Stimulated activated CD8-positive, alpha-beta memory T cell treated with anti-CD3 and anti-CD28 coated beads, Interleukin-4, amount 100 ng/mL, for 48 hours (primary cell): ENCODE data around the gene PRCC.
A peak's percentile ranks its signal among the peaks of the same experiment; 100 is the strongest.
"Not testable (repeated sequence)": the region's sequence is repeated elsewhere in the genome, so short reads cannot be mapped to it uniquely, and the experiment has no call there.

Source experiments
- DNase-seq: peaks from one replicate; pipeline ENCODE4 v3.0.0-alpha.2; 2020

Gene PRCC

DNA sequence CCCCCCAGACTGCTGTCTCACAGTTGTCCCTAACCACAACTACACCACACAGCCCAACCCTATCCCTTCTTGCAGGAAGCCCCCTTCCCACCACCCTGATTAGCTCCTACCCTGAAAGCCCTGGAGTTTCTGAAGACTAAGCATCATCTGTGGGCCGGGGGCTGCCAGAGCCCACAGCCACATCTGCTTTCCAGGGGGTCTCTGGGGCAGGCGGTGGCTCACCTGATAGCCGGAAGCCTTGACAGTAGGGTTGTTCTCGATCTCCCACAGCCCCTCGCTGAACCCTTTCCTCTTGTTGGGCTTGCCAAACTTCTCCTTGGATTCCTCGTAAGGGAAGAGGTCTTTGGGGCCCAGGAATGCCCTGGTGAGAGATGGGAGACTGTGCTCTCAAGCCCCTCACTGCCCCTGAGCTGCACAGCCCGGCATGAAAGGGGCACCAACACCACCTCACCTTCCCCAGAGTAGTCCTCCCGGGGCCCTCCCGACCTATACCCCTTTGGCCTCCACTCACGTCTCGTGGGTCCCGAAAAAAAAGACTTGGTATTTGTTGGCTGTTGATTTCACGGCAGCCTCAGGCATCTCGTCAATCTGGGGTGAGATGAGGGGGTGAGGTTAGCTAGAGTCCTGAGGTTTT, 22.4 kb upstream of the PRCC start:
- DNase-seq = no peak

DNA sequence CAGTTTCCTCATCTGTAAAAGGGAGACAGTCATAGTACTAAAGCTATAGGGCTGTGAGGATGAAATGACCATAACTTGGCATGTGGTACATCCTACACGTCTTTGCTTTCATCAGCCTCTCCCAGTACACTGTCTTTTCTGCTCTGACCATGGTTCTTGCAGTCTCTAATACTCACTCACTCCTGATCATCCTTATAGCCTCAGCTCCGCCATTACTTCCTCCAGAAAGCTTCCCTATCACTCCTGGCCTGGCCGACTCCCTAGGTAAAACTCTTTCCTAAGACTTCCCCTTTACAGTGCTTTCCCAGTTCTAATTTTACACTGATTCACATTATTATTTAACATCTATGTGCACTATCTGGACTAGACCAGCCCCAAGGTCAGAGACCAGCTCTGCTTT, 21.5 kb upstream of the PRCC start:
- no peak for DNase-seq

DNA sequence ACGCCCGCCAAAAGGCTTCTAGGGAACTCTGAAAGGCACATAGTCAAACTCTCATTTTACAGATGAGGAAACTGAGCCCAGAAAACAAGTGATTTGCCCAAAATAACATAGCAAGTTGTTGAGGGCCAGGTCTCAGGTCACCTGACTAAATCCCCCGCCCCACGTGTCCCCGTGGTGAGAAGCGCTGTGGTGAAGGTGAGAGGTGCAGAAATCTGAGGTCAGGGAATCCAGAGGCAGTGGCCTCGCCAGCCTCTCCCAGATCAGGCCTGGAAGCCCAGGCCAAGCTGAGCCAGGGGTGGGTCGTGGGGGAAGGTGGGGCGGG, 21.0 kb upstream of the PRCC start:
- no peak for DNase-seq

DNA sequence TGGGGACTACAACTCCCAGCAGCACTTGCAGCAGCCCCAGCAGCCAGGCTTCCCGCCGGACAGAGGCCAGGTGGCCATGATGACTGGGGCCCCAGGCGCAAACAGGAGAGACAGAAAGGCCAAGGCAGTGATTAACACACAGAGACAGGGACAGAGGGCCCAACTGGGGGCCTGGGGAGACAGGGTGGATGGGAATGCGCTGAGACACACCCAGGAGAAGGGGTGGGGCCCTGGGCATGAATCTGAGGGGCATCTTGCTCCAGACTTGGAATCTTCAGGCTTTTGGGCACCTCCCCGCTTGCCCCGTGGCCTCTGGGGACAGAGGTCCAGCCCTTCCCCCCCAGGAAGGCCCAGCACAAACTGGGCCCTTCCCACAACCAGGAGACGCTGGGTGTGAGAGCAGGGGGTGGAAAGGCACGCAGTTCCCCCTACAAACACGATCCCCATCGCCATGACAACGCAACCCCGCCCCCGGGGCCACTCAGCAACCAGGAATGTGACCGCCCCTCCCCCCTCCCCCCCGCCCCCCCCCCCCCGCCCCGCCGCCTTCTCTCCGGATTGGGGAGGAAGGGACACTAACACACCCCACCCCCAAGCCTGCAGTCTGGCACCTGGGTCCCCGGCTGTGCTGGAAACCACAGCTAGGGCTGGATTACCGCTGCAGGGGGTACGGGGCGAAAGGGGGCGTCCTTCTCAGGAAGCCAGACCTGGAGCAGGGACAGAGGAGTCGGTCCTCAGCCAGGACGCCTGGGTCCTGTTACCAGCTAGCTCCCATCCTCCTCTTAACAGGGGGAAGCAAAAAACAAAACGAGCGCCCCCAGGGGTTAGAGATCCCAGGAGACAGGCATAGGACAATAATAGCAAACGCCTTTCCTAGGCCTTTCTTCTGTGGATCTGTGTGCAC, 20.4 kb upstream of the PRCC start:
- DNase-seq = peak; percentile 79

DNA sequence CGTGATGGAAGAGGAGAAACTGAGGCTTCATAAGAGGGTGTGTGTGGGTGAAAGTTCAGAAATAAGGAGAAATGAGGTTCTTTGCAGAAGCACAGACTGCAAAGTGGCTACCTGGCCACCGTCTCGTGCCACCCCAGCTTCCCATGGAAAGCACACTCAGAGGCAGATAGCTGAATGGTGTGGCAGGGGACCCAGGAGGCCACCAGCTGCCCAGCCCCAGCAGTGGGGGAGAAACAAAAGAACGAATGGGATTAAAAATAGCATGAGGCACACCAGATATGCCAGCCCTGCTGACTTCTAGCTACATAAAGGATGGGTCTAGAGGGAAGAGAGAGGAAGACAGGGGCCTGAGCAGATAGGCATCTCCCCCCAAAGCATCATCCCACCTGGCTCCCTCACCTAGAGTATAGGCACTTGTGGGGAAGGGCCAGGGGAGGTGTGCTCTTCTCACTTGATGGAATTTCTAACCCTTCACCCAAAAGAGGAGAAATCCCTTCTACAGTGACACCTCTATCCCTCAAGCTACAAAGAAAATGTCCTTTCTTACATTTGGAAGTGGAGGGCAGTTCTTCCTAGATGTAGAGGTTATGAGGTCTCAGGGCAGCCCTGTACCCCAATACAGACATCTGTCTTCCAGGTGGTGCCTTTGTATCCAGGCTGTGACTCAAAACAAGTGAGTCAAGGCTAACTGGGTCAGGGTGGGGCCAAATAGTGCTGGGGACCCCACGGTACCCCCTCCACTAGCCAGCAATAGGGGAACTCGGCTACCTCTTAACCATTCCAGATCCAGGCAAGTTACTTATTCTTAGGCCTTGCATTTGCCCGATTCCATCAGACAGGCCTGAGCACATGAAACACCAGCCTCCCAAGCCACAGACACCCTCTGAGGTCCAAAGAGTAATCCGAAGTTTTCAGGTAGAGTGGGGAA, 19.3 kb upstream of the PRCC start:
- DNase-seq = no peak

DNA sequence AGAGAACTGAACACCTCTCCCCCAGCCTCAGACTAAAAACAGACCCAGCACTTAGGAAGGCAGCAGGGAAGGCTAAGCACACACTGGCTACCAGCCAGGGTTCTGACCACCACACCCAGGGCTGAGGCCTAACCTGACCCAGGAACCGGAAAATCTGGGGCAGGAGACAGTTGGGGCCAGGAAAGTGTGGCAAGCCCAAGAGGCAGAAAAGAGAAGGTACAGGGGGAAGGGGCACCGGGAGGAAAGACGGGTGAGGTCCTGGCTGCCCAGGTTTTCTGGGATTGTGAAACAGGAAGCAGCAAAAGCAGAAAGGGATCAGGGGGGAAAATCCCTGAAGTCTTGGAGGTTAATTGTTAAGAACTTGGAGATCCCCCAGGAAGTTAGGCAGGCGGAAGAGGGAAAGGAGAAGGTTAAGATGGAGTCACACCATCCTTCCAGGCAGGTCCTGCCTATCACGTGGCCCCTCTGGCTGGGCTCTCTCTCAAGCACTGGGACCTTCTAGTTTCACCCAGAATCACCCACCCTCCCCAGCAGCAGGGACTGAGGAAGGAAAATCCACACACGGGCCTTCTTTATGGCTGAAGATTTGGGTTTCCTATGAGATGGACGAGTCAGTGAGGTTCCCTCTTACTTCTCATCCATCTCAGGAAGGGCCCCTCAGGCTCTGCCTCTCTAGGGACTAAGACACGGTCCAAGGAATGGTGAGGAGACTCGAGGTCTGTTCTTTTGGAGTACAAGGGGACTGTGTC, 18.5 kb upstream of the PRCC start:
- no peak for DNase-seq

DNA sequence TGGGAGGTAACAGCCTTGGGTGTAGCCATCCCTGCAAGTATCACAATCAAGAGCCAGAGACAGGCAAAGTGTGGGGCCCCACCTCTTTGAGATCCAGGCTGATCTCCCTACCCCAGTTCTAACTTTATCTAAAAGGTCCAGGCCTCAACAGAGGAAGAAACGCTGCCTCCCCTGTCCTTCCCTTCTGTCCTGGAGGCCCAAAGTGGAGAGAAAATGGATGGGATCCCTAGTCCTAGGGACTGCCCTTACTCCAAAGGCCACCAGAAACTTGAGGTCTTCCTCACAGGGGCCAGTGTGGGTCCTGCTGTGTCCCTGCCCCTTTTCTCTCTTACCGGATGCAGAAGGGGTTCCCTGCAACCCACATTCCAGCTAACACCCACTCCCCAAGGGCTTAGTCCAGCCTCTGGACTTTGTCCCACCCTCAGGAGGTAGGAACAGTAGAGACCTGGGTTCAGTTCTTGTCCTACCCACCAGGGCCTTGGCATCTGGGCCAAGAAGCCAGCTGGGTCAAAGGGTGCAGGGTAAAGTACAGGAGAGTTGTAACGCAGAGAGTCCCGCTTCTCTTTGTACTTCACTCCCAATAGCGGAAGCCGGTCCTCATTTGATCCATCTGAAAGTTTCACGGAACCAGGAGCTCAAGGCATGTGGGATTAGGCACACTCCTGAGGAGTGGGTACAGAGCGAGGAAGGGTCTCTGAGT, 17.8 kb upstream of the PRCC start:
- DNase-seq = no peak

DNA sequence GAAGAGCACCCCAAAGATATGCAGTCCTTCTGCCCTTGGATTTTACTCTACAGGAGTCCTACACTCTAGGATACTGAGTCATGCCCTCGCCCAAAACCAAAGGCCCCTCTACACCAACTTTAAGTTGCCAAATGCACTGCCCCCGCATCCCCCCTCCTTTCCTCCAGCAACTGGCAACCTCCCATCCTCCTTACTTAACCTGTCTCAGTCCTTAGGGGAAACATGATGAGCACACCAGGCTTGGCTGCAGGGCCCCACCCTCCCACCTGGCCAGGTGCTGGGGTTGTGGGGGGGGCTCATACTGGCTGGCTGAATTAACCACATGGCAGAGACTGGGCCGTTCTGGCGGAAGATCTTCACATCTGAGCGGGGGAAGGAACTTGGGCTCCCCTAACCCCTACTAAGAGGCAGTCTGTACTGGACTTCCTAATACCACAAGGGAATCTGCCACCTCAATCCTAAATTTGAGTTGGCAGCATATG, 17.1 kb upstream of the PRCC start:
- DNase-seq = peak; percentile 74

DNA sequence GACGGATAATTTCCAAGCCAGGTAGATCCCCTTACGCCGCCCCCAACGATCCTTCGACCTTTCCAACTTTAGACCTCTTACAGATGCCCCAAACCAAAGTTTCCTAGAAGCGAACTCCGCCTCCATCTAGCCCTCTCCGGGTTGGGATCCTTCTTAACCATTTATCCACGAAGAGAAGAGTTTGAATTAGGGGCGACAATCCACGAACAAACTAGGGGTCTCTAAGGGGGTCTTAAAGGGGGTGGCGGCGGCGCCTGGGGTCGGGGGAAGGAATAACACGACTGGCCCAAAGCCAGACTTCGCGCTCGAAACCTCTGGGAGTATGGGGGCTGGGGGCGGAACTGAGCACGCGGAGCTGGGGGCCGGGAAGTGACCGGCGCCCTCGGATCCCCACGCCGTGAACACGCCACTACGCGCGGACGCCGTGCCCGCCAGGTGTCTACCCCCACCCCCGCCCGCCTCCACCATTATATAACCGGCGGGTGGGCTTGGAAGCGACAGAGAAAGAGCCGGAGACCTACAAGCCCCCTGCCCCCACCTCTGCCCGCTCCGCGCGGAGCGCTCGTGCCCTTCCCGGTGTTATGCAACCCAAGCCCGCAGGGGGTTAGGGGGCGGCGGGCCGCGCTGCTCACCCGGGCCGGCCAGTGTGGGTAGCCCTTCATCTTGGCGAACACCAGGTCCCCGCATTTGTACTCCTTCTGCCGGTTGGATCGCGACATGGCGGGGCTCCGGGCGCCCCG, 16.5 kb upstream of the PRCC start:
- peak; percentile 58 for DNase-seq

DNA sequence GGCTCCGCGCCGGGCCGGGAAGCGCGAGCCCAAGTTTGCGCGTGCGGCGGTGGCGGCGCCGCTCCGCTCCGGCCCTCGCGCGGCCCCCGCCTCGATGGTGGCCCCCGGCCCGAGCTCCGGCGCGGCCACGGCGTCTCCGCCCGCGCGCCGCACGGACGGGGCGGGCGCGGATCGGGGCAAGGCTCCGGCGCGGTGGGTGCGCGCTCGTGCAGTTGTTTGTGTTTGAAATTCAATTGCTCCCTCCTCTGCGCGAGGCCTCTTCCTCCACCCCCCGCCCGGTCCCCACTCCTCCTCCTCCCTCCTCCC, 15.9 kb upstream of the PRCC start, which contains the start of gene HDGF:
Gene HDGF, minus strand, starts transcription at position 225 of the 306 bp plus-strand sequence. CDS start 246 bp downstream, outside the sequence.
- no peak for DNase-seq

DNA sequence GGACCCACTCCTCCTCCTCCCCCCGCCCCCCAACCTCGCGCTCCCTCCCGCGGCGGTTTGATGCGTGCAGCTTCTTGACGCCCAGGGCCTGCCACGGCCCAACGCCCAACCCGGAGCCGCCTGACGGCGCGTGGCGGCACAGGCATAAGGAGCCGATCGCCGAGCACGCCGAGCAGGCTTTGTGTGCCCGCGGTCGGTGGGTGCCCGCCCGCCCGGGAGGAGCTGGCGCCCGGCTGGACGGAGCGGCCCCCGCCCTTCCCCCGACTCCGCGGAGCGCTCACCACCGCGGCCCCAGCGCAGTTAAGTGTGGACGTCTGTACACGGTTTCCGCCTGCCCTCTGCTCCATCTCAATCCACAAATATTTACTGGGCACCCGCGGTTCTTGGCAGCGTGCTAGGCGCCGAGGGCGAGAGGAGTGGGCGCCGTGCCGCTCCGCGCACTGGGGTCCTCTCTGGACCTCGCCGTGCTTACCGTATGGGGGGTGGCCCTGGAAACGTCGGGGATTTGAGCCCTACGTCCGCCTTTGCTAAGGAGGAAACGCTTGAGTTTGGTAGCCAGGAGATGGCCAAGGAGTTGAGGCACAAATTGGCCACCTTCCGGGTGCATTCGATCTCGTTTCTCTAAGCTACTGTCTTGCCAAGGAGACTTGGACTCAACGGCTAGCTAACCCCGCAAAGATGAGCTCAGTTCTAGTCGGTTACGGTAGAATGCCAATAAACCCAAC, 15.4 kb upstream of the PRCC start:
- DNase-seq = peak; percentile 97

DNA sequence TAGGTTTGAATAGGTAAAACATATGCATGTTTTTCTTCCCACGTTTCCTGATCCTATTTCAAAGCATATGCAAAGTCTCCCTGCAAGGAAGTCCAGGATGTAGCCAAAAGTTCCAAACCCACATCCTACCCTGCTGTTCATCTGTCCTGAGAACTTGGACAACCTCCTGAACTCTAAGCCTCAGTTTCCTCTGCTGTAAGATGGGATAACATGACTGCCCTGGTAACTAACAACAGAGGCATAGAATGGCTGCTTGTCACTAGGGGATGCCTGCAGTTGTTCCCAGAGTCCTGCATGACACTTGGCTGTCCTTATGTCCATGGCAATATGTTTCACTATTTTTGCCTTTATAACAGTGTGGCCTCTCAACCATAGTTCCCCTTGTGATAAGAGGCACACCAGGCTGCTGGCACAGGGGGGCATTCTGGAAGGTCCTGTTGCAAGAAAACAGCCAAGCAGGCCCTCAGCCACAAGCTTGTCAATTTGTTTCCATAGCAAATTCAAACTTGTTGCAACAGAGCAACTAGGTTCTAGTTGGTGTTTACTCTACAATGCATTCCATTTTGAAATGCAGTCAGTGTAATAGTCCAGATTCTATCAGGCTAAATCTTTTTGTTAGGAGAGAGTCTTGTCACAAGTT, 14.4 kb upstream of the PRCC start:
- no peak for DNase-seq

DNA sequence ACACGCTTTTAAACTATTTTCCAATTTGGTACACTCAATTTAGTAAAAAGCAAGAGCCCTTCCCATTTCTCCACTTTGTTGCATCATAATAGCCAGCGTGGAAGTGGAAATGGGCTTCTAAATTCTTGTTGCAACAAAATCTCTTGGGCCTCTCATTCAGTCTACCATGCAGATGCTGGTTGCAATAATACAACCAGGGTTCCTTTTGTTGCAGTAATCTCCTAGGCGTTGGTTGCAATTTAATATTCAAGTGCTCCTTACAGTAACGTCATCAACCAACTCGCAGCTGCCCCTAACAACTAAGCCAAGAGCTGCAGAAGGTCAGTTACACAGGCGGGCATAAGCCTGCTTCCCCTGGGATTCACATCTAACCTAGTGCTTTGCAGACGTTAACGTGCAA, 13.1 kb upstream of the PRCC start:
- no peak for DNase-seq

DNA sequence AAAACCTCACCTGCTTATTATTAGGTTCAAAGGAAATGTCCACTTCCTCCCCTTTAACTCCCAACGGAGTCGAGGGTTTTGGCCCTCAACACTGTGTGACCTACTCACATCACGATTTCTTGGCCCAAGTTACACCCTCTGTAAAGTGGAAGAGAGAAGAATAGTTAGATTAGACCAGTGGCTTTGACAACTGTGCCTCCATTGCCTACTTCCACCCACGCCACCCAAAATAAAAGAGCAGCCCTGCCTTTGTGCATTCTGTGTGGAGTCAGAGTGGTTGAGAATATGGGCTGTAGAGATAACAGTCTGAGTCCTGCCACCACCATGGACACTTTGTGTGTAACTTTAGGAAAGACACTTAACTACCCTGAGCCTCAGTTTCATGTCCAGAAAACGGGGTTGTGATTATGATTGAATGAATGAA, 11.8 kb upstream of the PRCC start:
- DNase-seq = no peak

DNA sequence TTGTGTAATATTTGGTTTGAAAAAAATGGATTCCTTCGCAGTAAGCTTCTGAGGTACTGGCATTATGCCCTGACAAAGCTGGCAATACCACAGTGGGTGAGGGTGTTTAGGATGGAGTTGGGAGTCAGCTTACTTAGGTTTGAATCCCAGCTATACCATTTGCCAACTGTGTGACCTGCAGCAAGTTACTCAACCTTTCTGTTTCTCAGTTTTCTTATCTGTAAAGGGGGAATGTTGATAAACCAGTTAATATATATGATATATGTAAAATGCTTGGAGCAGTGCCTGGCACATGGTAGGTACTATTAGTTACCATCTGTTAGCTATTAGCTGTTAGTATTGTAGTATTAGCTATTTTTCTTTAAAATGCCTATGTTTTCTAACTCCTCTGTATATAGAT, 11.0 kb upstream of the PRCC start:
- DNase-seq = no peak

DNA sequence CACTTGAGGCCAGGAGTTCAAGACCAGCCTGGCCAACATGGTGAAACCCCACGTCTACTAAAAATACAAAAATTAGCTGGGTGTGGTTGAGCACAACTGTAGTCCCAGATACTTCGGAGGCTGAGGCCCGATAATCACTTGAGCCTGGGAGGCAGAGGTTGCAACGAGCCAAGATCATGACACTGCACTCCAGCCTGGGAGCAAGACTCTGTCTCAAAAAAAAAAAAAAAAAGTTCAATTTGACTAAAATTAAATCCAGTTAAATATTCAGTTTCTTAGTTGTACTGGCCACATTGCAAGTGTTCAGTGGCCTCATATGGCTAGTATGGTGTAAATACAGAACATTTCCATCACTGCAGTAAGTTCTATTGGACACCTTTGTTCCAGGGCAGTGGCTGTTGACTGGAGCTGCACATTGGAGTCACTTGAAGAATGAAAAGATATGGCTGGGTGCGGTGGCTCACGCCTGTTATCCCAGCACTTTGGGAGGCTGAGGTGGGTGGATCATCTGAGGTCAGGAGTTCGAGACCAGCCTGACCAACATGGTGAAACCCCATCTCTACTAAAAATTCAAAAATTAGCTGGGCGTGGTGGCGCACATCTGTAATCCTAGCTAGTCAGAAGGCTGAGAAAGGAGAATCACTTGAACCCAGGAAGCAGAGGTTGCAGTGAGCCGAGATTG, 9.6 kb upstream of the PRCC start:
- DNase-seq = not testable (repeated sequence)

DNA sequence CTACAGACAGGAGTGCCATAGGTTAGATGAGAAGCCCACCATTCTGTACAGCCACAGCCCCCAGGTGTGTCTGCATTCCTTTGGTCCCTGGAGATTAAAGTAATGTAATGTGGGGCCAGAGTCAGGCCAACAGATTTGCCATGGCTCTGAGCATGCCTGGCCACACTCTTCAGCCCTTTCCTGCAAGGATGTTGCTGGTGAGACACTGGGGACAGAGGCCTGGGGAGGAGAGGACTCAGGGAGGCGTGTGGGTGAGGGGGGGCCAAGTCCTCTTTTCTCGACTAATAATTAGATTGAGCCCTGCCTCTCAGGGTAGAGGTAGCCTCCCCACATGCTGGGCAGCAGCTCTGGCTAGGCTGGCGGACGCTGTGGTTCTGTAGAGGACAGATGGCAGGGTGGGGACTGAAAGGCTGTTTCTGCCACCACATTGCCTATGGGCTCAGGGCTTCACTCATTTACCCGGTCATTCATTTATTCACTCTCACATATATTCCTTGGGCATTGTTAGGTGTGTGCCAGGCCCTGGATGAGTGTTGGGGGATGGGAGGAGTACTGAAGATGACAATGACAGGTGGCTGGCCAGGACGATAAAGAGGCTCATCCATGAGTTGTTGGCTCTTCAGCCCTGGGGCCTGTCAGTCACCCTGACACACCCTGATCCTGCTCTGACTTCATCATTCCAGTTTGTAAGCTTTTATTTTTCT, 7.1 kb upstream of the PRCC start:
- no peak for DNase-seq

DNA sequence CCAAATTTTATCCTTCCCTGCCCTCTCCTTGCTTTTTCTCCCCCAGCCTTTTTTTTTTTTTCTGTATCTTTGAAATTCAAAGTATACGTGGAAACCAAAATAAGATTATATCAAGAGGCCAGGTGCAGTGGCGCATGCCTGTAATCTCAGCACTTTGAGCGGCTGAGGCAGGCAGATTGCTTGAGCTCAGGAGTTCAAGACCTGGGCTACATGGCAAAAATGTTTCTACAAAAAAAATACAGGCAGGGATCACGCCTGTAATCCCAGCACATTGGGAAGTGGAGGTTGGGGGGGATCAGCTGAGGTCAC, 6.6 kb upstream of the PRCC start:
- DNase-seq = no peak

DNA sequence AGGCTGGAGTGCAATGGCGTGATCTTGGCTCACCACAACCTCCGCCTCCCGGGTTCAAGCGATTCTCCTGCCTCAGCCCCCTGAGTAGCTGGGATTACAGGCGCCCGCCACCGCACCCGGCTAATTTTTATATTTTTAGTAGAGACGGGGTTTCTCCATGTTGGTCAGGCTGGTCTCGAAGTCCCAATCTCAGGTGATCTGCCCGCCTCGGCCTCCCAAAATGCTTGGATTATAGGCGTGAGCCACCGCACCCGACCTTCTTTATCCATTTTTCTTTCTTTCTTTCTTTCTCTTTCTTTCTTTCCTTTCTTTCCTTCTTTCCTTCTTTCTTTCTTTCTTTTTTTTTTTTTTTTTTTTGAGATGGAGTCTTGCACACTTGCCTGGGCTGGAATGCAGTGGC, 2.2 kb upstream of the PRCC start:
- DNase-seq = not testable (repeated sequence)
